ENCODE results near the gene NPLOC4.

NPLOC4 gene

DNA sequence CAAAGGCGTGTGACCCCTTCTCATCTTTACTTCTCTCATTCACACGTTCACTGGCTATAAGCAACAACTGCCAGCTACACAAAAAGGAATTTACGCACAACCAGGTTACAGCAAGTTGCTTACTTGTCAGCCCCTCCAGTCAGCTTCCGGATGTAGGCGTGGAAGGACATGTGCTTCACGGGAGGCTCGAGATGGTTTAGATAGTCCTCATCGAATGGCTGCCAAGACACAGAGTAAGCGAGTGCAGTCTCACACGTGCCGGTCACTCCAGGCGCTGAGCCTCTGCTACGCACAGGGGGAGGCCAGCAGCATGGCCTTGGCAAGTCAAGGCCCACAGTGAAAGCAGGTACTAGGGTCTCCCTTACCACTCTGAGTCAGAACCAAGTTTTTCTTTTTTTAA, 28.3 kb downstream of the NPLOC4 start:
- peaks cover 45% of the 10 kb centered on the region for H3K36me3 ChIP-seq (ENCODE audit: control insufficient read depth, insufficient read depth, low read length)
- no peak overlapping the region for H3K4me3 ChIP-seq (ENCODE audit: insufficient read depth, low read depth, low read length)
- H3K27me3 ChIP-seq (ENCODE audit: control insufficient read depth, insufficient read depth, low read length, poor library complexity, severe bottlenecking) = no peaks in the 10 kb centered on the region
- H3K4me1 ChIP-seq (ENCODE audit: control insufficient read depth, insufficient read depth, low read length) = no peaks in the 10 kb centered on the region
- no peak overlapping the region for H3K27ac ChIP-seq (ENCODE audit: insufficient read depth, low read depth, low read length, poor library complexity, severe bottlenecking)
- no peaks in the 10 kb centered on the region for H3K9me3 ChIP-seq (ENCODE audit: control insufficient read depth, low read length)
- 97% methylated on average over 13 of the region's 13 CpGs for WGBS, 2 experiments

DNA sequence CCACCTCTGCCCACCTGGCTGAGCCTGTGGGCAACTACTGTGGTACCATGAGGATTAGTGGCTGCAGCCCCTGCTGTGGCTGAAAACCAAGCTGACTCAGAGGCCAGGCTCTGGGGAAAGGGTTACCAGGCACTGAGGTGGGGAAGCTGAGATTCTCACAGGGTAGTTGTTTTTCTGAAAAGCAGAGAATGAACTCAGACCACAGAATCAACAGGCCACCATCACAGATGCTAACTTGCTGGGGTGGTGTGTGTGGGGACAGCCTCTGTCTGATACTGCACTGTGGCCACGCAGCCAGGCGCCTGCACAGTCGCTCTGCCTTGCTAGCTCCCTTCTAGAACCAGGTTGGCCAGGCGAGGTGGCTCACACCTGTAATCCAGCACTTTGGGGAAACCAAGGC, 28.8 kb downstream of the NPLOC4 start:
- peaks cover 49% of the 10 kb centered on the region for H3K36me3 ChIP-seq (ENCODE audit: control insufficient read depth, insufficient read depth, low read length)
- WGBS, 2 experiments = 92 to 93% methylated on average over 4 of the region's 4 CpGs
- H3K27ac ChIP-seq (ENCODE audit: insufficient read depth, low read depth, low read length, poor library complexity, severe bottlenecking) = no peak overlapping the region
- no peaks in the 10 kb centered on the region for H3K9me3 ChIP-seq (ENCODE audit: control insufficient read depth, low read length)
- no peaks in the 10 kb centered on the region for H3K27me3 ChIP-seq (ENCODE audit: control insufficient read depth, insufficient read depth, low read length, poor library complexity, severe bottlenecking)
- H3K4me1 ChIP-seq (ENCODE audit: control insufficient read depth, insufficient read depth, low read length) = no peaks in the 10 kb centered on the region
- no peak overlapping the region for H3K4me3 ChIP-seq (ENCODE audit: insufficient read depth, low read depth, low read length)

DNA sequence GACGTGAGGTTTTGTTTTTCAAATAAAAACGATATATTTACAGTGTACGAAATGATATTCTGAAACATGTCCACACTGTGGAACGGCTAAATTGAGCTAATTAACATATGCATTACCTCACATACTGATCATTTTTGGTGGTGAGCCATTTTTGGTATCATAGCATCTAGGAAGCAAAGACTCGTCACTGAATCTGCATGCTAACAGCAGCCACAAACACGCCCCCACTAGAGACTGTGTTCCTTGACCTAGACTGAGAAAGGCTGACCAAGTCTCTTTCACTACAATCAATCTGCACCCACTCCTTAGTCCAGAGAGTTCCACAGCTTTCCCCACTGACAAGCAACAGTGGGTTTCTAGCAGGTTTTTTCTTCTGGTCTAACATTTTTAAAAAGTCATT, 29.5 kb downstream of the NPLOC4 start:
- H3K36me3 ChIP-seq (ENCODE audit: control insufficient read depth, insufficient read depth, low read length) = peaks cover 47% of the 10 kb centered on the region
- no peaks in the 10 kb centered on the region for H3K9me3 ChIP-seq (ENCODE audit: control insufficient read depth, low read length)
- no peak overlapping the region for H3K27ac ChIP-seq (ENCODE audit: insufficient read depth, low read depth, low read length, poor library complexity, severe bottlenecking)
- H3K27me3 ChIP-seq (ENCODE audit: control insufficient read depth, insufficient read depth, low read length, poor library complexity, severe bottlenecking) = no peaks in the 10 kb centered on the region
- H3K4me3 ChIP-seq (ENCODE audit: insufficient read depth, low read depth, low read length) = no peak overlapping the region
- H3K4me1 ChIP-seq (ENCODE audit: control insufficient read depth, insufficient read depth, low read length) = no peaks in the 10 kb centered on the region
- WGBS, 2 experiments = 93 to 98% methylated on average over 5 to 6 of the region's 6 CpGs

DNA sequence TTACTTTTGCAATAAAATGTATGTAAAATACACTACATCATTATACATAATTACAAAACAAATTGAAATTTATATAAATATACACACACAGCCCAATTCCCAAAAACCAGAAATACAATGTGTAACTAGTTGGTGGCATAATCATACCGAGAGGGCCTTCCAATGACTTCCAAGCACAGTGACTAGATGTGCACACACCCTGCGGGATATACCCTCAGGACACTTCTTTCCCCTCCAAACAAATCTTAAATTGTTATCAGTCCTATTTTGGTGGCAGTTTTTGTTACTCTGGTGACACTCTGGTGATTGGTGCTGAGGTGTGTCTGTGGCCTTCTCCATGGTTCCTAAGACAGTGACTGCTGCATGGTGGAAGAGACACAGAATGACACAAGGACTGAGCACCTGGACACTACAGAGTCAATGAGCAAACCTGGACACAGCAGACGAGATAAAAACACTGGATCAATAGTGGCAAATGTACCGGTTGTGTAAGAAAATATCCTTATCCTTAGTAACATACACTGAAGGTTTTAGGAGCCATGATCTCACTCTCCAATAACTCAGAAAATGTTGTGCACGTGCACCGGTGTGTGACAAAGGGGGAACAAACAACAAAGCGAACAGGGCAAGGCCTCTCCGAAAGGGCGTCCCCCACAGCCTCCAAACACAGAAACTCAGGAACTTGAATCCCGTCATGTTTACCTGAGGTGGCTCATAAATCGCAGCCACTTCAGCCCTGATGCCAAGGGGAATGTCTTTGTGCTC, 32.9 kb downstream of the NPLOC4 start:
- Histone ChIP-seq H3K4me1 (ENCODE audit: control insufficient read depth, insufficient read depth, low read length) (no peaks in the 10 kb centered on the region), H3K9me3 (ENCODE audit: control insufficient read depth, low read length) (no peaks in the 10 kb centered on the region), H3K36me3 (ENCODE audit: control insufficient read depth, insufficient read depth, low read length) (peaks cover 34% of the 10 kb centered on the region), H3K27ac (ENCODE audit: insufficient read depth, low read depth, low read length, poor library complexity, severe bottlenecking) (no peak overlapping the region), H3K27me3 (ENCODE audit: control insufficient read depth, insufficient read depth, low read length, poor library complexity, severe bottlenecking) (no peaks in the 10 kb centered on the region), H3K4me3 (ENCODE audit: insufficient read depth, low read depth, low read length) (no peak overlapping the region)
- 96% methylated on average over 11 of the region's 11 CpGs for WGBS, 2 experiments

DNA sequence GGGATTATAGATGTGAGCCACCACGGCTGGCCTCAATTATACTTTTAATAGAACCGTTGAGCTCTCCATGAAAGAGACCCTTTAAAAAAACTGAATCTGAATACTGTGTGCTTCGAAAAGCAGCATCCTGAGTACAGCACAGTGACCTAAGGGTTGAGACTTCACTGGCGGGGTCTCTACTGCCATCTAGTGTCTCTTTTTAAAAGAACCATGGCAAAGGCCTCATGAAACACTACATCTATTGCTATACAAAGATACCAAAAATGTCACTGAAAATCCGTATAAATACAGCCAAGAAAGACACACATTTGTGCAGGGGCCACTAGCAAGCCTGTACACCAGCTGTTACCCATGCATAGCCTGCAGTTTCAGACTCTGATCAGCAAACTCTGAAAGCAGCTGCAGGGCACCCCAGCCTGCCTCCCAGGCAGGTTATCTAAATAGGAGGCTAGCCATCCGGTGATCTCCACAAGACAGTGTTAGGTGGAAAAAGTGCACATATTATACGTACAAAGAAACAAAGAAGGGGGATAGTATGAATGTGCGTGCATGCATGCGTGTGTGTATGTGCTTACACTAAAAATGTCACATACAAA, 35.3 kb downstream of the NPLOC4 start:
- Histone ChIP-seq H3K36me3 (ENCODE audit: control insufficient read depth, insufficient read depth, low read length) (peaks cover 28% of the 10 kb centered on the region), H3K27me3 (ENCODE audit: control insufficient read depth, insufficient read depth, low read length, poor library complexity, severe bottlenecking) (no peaks in the 10 kb centered on the region), H3K27ac (ENCODE audit: insufficient read depth, low read depth, low read length, poor library complexity, severe bottlenecking) (no peak overlapping the region), H3K4me3 (ENCODE audit: insufficient read depth, low read depth, low read length) (no peak overlapping the region), H3K9me3 (ENCODE audit: control insufficient read depth, low read length) (no peaks in the 10 kb centered on the region), H3K4me1 (ENCODE audit: control insufficient read depth, insufficient read depth, low read length) (no peaks in the 10 kb centered on the region)
- 67 to 79% methylated on average over 8 to 9 of the region's 9 CpGs for WGBS, 2 experiments

DNA sequence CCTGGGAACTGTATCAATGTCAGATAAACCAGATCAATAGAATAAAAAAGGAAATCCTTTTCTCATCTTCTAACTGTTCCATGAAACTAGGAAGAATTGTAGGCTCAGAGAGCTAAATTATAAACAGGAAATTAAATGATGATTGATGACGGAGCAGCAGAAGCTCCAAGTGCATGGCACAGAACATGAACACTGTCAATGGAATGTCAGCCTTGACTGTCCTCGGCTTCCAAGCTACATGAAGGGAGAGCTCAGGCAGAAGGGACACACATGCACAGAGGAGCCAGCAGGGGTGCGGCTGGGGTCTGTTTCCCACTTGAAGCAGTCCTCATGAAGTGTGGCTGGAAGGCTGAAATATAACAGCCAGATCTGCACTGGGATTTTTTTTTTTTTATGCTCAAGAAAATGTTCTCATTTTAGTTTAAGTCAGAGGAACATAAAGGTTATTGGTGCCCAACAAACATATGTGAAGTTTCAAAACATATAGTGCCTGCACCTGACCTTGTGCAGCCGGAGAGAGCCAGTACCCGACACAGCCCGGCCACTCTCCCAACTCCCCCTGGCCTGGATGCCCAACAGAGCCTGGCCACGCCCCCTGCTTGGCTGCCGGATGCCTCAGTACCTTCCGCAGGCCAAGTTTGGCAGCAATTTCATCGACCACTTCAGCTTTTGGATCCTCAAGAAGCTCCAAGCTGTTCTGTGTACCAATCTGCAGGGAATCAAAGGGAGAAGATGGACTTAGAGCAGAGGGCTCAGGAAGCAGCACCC, 37.0 kb downstream of the NPLOC4 start:
- Histone ChIP-seq H3K9me3 (ENCODE audit: control insufficient read depth, low read length) (no peaks in the 10 kb centered on the region), H3K4me3 (ENCODE audit: insufficient read depth, low read depth, low read length) (no peak overlapping the region), H3K36me3 (ENCODE audit: control insufficient read depth, insufficient read depth, low read length) (peaks cover 24% of the 10 kb centered on the region), H3K27ac (ENCODE audit: insufficient read depth, low read depth, low read length, poor library complexity, severe bottlenecking) (no peak overlapping the region), H3K27me3 (ENCODE audit: control insufficient read depth, insufficient read depth, low read length, poor library complexity, severe bottlenecking) (no peaks in the 10 kb centered on the region), H3K4me1 (ENCODE audit: control insufficient read depth, insufficient read depth, low read length) (no peaks in the 10 kb centered on the region)
- WGBS, 2 experiments = 93 to 94% methylated on average over 10 of the region's 10 CpGs

DNA sequence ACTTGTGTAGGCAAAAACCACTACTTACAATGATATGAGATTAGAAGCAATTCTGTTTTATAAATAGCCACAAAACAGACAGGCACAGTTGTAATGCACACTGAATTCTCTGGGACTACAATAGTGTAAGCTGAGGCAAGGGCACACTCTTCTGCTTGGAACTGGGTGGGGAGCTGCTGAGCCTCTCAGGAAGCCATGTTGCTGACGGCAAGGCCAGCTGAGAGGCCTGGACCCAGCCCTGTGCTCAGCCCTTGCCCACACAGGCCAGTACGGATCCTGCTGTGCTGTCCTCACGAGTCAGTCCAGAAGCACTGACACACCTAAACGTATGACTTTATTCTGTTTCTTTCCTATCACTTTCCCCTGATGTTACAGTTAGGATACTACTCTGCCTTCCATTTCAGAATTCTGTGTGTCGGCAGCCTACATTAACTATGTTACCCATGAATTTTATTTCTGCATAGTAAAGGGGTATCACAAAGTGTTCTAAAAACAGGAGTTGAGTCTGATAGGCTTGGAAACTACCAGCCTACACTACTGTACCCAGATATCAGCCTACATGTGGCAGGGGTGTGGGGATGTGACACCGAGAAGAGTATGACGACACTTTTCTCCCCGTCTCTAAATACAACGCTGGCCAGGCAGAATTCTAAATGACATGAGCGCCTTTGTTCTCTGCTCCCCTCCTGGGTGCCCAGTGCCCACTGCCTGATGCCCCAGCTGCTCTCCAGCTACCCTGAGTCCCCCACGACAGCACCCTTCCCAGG, 43.6 kb downstream of the NPLOC4 start:
- Histone ChIP-seq H3K36me3 (ENCODE audit: control insufficient read depth, insufficient read depth, low read length) (peaks cover 35% of the 10 kb centered on the region), H3K9me3 (ENCODE audit: control insufficient read depth, low read length) (no peaks in the 10 kb centered on the region), H3K27ac (ENCODE audit: insufficient read depth, low read depth, low read length, poor library complexity, severe bottlenecking) (no peak overlapping the region), H3K4me1 (ENCODE audit: control insufficient read depth, insufficient read depth, low read length) (no peaks in the 10 kb centered on the region), H3K27me3 (ENCODE audit: control insufficient read depth, insufficient read depth, low read length, poor library complexity, severe bottlenecking) (no peaks in the 10 kb centered on the region), H3K4me3 (ENCODE audit: insufficient read depth, low read depth, low read length) (no peak overlapping the region)
- WGBS, 2 experiments = 94 to 95% methylated on average over 10 to 11 of the region's 11 CpGs

DNA sequence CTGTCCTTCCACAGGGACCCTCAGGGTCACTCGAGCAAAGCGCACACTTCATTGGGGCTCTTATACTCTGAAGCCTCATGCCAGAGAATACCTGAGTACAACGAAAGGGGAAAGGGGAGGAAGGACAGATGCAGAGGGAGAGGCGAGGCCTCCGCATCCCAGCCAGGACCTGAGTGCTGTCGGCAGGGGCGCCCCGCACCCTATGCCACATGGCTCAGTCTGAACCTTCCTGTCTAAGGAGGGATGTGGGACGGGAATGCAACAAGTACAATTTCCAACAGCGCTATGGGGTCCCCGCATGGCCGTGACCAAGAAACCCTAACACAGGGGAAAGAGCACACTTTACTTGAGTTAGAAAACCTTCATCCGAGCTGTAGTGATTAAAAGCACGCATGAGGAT, 44.9 kb downstream of the NPLOC4 start:
- H3K4me3 ChIP-seq (ENCODE audit: insufficient read depth, low read depth, low read length) = no peak overlapping the region
- no peaks in the 10 kb centered on the region for H3K27me3 ChIP-seq (ENCODE audit: control insufficient read depth, insufficient read depth, low read length, poor library complexity, severe bottlenecking)
- no peaks in the 10 kb centered on the region for H3K4me1 ChIP-seq (ENCODE audit: control insufficient read depth, insufficient read depth, low read length)
- H3K9me3 ChIP-seq (ENCODE audit: control insufficient read depth, low read length) = no peaks in the 10 kb centered on the region
- peaks cover 38% of the 10 kb centered on the region for H3K36me3 ChIP-seq (ENCODE audit: control insufficient read depth, insufficient read depth, low read length)
- no peak overlapping the region for H3K27ac ChIP-seq (ENCODE audit: insufficient read depth, low read depth, low read length, poor library complexity, severe bottlenecking)
- WGBS, 2 experiments = 96% methylated on average over 14 of the region's 14 CpGs

DNA sequence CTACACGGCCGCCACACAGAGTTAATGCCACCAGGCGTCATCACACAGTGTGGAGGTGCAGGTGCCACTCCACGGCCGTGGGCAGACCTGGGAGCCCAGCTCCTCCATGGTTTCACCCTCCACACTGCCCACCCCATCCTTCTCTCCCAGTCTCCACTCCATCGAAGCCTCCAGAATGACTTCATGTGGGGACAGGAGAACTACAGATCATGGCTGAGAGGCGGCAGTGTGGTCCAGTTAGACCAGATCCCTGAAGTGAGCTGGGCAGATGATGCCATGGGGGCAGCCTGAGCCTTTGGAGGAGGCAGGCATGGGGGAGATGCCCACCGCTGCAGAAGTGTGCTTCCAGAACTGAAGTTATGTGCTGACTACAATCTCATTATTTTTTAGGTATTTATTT, 46.8 kb downstream of the NPLOC4 start:
- Histone ChIP-seq H3K27me3 (ENCODE audit: control insufficient read depth, insufficient read depth, low read length, poor library complexity, severe bottlenecking) (no peaks in the 10 kb centered on the region), H3K4me3 (ENCODE audit: insufficient read depth, low read depth, low read length) (no peak overlapping the region), H3K27ac (ENCODE audit: insufficient read depth, low read depth, low read length, poor library complexity, severe bottlenecking) (no peak overlapping the region), H3K9me3 (ENCODE audit: control insufficient read depth, low read length) (no peaks in the 10 kb centered on the region), H3K36me3 (ENCODE audit: control insufficient read depth, insufficient read depth, low read length) (peaks cover 47% of the 10 kb centered on the region), H3K4me1 (ENCODE audit: control insufficient read depth, insufficient read depth, low read length) (no peaks in the 10 kb centered on the region)
- 96 to 97% methylated on average over 8 of the region's 8 CpGs for WGBS, 2 experiments

DNA sequence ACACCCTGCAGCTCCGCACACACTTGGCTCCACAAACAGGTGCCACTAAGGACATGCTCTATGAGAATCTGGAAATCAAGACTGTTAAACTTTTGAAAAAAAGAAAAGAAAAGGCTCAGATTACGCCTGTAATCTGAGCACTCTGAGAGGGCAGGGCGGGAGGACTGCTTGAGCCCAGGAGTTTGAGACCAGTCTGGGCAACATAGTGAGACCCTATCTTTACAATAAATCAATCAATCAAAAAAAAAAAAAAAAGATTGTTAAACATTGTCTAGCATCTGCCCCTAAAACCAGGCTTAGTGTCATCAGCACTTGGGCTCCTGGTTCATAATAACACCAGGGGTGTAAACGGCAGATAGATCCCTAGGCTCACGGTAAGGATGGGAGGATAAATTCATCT, 47.3 kb downstream of the NPLOC4 start:
- 94 to 95% methylated on average over 5 of the region's 5 CpGs for WGBS, 2 experiments
- Histone ChIP-seq H3K4me3 (ENCODE audit: insufficient read depth, low read depth, low read length) (no peak overlapping the region), H3K27me3 (ENCODE audit: control insufficient read depth, insufficient read depth, low read length, poor library complexity, severe bottlenecking) (no peaks in the 10 kb centered on the region), H3K27ac (ENCODE audit: insufficient read depth, low read depth, low read length, poor library complexity, severe bottlenecking) (no peak overlapping the region), H3K36me3 (ENCODE audit: control insufficient read depth, insufficient read depth, low read length) (peaks cover 47% of the 10 kb centered on the region), H3K9me3 (ENCODE audit: control insufficient read depth, low read length) (no peaks in the 10 kb centered on the region), H3K4me1 (ENCODE audit: control insufficient read depth, insufficient read depth, low read length) (no peaks in the 10 kb centered on the region)

All from ectodermal cell (in vitro differentiated cells).